Breast epithelium (tissue), 3 donors: ENCODE data around the gene AMMECR1.
"Not testable (repeated sequence)": the region's sequence is repeated elsewhere in the genome, so short reads cannot be mapped to it uniquely, and the experiment has no call there.

Experiments used
- CTCF ChIP-seq, 3 donors: fragments of 450-650 bp; IDR thresholded peaks; one replicate each; pipeline ENCODE4 v1.5.1; 2016 to 2017; ENCODE audit warnings: antibody characterized with exemption in 3 of 3, mild to moderate bottlenecking in 3 of 3, moderate library complexity in 3 of 3
- POLR2A ChIP-seq: fragments of 450-650 bp; IDR thresholded peaks from one replicate; pipeline ENCODE4 v1.6.1; 2016; ENCODE audit warnings: antibody characterized with exemption, mild to moderate bottlenecking, moderate library complexity
- POLR2AphosphoS5 ChIP-seq, 3 donors: sonication (generic); formaldehyde crosslinking; IDR thresholded peaks; one replicate each; pipeline ENCODE4 v1.6.1; 2017; ENCODE audit warnings: antibody characterized with exemption in 3 of 3

GRCh38 chrX:110154328-110154727, 163.6 kb downstream of the AMMECR1 start:
- TF ChIP-seq CTCF (IDR thresholded peaks at IDR 0.05); POLR2AphosphoS5 (IDR thresholded peaks at IDR 0.05); POLR2A: not testable (repeated sequence)
